HG02610 (cell line): ENCODE data around the gene TBC1D16.

Source experiments
- ATAC-seq: cut with Tn5 transposase; IDR thresholded peaks from one replicate; pipeline ENCODE4 v1.9.1; 2021; ENCODE audit warnings: mild to moderate bottlenecking, moderate library complexity; ENCODE audit not compliant: unreplicated experiment

TBC1D16 gene, protein sequence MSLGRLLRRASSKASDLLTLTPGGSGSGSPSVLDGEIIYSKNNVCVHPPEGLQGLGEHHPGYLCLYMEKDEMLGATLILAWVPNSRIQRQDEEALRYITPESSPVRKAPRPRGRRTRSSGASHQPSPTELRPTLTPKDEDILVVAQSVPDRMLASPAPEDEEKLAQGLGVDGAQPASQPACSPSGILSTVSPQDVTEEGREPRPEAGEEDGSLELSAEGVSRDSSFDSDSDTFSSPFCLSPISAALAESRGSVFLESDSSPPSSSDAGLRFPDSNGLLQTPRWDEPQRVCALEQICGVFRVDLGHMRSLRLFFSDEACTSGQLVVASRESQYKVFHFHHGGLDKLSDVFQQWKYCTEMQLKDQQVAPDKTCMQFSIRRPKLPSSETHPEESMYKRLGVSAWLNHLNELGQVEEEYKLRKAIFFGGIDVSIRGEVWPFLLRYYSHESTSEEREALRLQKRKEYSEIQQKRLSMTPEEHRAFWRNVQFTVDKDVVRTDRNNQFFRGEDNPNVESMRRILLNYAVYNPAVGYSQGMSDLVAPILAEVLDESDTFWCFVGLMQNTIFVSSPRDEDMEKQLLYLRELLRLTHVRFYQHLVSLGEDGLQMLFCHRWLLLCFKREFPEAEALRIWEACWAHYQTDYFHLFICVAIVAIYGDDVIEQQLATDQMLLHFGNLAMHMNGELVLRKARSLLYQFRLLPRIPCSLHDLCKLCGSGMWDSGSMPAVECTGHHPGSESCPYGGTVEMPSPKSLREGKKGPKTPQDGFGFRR

DNA sequence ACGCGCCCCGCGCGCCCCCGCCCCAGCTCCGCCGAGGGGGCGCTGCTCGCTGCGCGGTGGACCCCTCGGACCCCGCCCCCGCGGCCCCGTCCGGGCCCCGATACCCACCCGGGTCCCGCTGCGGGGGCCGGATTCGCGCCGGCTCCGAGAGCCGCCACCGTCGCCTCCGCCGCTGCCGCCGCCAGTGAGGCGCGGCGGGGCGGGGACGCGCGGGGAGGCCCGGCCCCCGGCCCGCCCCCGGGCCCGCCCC, at the start of gene TBC1D16:
Gene TBC1D16, minus strand, starts transcription at position 186 of the 250 bp plus-strand sequence. CDS start 22,325 bp downstream, outside the sequence.
- no peak for ATAC-seq

DNA sequence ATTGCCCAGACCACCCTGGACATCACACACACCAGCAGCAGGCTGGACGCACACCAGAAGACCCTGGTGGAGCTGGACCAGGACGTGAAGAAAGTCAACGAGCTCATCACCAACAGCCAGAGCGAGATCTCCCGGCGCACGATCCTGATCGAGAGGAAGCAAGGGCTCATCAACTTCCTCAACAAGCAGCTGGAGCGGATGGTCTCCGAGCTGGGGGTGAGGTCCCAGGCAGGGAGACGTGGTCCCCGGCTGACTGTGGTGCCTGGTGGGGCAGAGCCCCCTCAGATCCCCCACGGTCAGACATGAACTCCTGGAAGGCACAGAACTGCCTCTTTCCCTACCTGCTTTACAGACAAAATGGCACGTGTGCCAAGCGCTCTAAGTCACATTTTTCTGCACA, 49.1 kb upstream of the TBC1D16 start:
- no peak for ATAC-seq

DNA sequence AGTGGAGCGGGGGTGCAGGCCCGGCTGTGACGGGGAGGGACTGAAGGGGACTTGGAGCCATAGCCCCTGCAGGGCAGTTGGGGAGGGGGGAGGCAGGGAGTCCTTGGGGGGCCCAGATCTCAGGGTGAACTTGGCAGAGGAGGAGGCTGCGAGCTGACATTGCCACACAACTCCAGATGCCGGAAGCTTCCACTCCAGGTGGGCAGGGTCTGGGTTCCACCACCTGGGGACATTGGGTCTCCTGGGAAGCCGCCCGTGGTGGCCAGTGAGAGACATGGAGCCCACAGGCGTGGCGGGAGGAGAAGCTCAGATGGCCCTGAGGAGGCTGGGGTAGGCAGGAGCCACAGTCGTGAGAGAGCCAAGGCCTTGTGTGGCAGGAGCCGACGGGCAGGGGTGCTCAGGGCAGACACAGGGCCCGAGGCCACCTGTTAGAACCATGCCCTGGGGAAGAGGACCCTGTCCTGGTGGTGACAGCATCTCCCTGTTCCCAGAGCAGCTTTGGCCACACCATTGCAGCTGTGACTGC, 47.5 kb upstream of the TBC1D16 start:
- no peak for ATAC-seq

DNA sequence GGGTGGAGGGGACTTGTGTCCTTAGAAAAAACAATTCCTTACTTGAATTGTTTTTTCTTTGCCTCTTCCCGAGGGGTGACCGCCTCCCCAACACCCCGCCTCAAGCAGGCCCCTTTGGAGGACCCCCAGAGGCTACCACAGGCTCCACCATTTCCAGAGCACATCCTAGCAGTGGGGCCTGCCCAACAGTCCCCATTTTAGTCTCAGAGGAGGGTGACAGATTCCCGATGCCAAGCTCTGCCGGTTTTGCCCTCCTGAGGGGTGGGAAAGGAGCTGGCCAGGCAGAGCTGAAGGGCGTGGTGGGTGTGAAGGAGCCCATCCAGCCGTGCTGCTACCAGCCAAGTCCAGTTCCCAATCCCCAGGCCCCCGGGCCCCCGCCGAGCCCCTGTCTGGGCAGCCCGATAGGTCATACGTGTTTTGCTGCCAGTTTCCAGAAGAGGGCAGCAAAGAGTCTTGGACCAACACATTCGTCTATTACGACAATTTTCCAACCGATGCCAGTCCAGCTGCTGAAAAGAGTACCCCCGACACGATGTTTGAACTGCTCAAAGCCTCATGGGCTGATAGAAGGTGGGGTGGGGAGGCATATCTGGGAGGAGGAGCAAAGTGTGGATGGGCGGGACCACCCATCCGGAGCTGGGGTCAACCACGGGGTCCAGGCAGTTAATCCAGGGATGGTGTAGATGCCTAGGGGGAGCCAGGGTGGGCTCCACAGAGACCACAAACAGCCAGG, 46.9 kb upstream of the TBC1D16 start:
- no peak for ATAC-seq

DNA sequence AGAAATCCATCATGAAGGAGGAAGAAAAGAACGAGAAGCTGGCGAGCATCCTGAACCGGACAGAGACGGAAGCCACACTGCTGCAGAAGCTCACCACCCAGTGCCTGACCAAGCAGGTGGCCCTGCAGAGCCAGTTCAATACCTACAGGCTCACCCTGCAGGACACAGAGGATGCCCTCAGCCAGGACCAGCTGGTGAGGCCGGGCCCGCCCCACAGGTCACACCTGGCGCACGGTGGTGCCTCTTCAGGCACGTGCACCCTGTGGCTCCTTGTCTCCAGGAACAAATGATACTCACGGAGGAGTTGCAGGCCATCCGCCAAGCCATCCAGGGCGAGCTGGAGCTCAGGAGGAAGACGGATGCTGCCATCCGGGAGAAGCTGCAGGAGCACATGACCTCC, 45.9 kb upstream of the TBC1D16 start:
- no peak for ATAC-seq

DNA sequence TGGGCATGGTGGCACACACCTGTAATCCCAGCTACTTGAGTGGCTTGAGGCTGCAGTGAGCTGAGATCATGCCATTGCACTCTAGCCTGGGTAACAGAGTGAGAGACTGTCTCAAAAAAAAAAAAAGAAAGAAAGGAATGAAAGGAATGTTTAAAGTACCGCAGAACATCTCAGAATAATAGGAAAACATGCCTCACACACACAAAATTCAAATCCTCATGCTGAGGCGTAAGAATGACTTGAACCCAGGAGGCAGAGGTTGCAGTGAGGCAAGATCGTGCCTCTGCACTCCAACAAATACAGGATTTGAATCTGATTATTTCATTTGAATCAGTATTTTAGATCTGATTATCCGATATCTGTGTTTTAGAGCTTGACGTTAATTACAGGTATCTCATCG, 44.4 kb upstream of the TBC1D16 start:
- ATAC-seq: no peak

- no peak for ATAC-seq
Measured at GRCh38 chr17:80072410-80072809, 36.7 kb upstream of the TBC1D16 start.

DNA sequence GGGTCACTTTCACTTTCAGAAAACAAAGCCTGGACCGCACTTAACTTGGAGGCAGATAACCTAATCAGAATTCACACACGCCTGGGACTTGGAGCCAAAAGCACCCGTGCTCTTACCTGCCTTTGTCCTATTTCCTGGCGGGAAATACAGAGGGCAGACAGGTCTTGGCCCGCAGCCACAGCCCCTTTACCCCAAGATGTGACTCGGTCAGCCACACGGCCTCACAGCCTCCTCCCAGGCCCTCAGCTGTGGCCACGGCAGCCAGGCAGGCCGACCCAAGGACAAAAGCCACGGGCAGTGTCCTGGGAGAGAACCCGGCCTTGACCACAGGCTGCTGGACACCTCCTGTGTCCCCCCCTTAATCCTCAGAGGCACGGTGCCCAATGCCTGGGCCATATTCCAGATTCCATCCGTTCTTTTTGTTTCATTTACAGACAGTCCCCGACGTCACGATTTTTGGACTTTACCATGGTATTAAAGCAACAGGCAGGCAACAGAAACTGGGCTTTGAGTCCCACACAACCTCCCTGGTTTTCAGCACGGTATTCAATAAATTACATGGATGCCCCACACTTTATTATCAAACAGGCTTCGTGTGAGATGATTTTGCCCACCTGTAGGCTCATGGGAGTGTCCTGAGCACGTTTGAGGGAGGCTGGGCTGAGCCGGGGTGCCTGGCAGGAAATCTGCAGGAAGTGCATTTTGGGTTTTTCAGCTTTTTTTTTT, 35.6 kb upstream of the TBC1D16 start:
- no peak for ATAC-seq

DNA sequence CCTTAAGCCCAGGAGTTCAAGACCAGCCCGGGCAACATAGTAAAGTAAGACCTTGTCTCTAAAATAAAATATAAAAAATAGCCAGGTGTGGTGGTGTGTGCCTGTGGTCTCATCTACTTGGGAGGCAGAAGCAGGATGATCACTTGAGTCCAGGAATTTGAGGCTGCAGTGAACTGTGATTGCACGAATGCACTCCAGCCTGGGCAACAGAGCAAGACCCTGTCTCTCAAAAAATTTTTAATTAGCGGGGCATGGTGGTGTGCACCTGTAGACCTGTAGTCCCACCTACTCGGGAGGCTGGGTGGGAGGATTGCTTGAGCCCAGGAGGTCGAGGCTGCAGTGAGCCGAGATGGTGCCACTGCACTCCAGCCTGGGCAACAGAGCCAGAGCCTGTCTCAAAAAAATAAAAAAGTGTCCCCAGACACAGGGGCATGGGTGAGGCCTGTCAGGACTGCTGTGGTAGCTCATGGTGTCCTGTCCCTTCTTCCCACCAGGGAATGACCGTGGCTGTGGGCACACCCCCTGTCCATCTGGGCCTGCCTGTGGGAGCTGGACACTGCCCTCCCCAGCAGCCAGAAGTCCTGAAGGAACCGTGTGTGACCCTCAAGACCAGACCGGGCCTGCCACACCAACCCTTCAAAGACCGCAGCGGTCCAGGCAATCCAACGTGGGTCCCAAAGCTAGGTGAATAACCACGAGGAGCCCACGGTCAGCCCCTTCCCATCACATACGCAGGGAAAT, 34.9 kb upstream of the TBC1D16 start:
- ATAC-seq: no peak

DNA sequence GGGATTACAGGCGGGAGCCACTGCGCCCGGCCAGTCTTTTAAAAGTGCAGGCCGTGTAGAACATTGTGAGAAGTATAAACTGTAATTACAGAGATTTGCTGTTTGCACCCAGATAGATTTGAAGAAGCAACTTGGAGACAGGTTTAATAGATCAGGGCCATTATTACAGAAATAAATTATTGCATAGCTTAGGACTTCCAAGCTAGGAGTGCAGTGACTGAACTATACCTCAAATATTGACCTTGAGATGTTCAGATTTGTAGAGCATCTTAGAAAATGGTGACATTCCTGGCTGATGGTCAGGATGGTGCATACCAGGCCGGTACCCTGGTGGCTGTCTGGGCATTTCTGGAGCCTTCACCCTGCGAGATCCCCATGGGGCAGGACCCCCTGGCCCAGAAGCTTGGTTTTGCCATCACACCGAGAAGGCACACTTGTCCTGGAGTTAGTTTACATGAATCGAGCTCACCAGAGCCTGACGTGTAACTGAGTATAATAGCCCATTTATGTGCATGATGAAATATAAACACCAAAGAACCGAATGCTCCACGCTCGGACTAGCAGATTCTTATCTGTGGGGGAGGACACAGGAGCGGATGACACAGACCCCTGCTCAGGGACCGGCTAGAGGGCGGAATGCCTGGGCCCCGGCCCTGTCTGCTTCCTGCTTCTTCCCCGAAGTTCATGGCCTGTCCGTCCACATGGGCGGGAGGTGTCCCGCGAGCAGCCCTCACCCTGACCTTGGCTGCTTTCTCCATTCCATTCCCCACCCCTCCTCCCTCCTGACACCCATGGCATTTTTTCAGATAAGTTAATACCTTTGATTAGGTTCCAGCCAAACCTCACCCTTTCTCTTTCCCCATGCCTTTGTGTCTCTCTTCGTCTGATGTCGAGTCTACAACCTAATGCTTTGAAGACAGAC, 32.9 kb upstream of the TBC1D16 start:
- no peak for ATAC-seq

DNA sequence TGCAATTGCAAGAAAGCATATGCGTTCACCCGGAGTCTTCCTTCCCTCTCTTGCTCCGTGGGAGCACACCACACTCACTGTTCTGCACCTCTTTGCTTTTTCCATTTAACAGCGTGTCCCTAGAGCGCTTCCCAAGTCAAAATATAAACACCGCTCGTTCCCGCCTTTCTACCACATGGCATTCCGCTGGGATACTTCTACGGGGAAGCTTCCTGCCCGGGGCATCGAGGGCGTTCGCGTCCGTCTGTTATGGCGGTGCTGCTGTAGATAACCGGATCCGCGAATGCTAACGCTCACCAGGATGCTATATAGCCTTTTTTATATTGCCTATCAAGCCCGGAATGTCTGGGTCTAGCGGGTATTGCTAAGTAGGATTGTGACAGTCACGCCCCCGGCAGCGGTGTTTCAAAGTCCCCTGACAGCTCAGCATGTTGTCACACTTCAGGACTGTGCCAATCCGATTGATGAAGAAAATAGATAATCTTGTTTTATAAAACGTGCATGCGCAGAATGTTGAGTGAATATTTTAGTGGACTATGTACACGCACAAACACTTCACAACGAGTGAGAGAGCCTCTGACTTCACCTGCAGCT, 31.8 kb upstream of the TBC1D16 start:
- no peak for ATAC-seq

- ATAC-seq: no peak
Measured at GRCh38 chr17:80065478-80066170, 30.0 kb upstream of the TBC1D16 start.

DNA sequence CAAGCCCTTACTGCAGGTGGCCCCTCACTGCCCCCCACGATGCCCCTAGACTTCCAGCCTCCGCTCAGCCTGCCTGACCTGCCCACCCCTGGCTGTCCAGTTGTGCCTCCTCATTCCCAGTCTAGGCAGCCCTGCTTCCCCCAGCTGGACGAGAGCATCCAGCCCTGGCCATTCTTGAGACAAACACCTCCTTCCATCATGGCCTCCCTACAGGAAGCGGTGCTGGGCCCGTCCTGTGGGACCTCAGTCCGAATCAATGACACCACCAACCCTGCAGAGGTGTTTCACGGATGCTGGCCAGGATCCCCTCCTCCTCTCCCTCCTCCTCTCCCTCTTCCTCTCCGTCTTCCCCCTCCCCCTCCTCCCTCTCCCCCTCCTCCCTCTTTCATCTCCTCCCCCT, 29.0 kb upstream of the TBC1D16 start:
- ATAC-seq: no peak

DNA sequence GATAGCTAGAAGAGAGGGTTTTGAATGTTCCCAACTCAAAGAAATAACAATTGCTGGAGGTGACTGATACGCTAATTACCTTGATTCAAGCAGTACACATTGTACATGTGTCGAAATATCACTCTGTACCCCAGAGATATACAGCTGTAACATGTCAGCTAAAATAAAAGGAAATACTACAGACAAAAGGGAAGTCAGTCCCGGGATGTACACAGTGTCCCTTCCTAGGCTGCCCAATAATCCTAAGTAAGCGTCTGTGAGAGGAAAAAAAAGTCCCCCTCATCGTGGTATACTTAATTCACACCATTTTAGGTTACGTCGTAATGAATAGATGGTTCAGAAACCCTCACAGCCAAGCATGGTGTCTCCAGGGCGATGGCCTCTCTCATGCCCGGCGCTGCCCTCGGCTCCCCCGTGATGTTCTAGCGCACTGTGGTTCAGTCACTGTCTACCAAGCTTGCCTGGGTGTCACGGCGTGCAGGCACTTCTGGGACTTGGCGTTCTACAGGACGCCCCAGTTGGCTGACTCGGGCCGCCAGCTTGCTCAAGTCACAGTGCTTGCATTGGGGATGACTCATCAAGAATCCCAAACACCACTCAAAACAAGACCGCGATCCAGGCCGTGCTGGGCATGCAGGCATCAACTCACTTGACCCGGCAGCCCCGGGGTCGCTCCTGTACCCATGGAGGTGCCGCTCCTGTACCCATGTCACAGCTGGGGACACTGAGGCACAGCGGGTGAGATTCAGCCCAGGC, 28.3 kb upstream of the TBC1D16 start:
- no peak for ATAC-seq

GRCh38 chr17:80061421-80061820, 25.7 kb upstream of the TBC1D16 start:
- no peak for ATAC-seq

GRCh38 chr17:80060644-80061043, 25.0 kb upstream of the TBC1D16 start:
- ATAC-seq: no peak

DNA sequence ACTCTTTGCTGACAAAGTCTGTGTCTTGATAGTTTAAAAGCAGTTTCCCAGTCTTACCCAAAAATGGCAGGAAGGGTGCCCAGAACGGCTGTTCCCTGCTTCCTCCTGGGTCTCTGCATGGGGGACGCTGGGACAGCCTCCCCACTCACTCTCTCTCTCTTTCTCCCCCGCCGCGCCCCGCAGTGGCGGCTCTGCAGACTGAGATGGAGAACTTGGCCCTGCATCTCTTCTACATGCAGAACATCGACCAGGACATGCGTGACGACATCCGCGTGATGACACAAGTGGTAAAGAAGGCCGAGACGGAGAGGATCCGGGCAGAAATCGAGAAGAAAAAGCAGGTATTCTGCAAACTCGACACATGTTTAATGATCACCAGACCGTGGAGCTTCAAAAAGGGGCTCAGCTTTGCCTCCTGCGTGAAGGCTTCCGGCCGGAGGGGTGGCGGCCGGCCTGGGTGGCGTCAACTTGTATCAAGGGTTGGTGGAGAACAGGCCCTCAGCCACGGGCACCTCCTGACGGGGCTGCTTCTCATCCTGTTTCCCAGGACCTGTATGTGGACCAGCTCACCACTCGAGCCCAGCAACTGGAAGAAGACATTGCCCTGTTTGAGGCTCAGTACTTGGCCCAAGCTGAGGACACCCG, 22.8 kb upstream of the TBC1D16 start:
- ATAC-seq: no peak
